Measurements from ENCODE around the gene ARHGAP22.

The ARHGAP22 gene

GRCh38 chr10:48454302-48455054 lies 150.4 kb downstream of the ARHGAP22 start:
- no peak for DNase-seq (ENCODE audit: low read depth in 2 of 2, low spot score in 1 of 2)

- DNase-seq (ENCODE audit: low read depth in 2 of 2, low spot score in 1 of 2): no peak
Observed at GRCh38 chr10:48453451-48454301, 151.2 kb downstream of the ARHGAP22 start.

- no peak for DNase-seq (ENCODE audit: low read depth in 2 of 2, low spot score in 1 of 2)
Observed at GRCh38 chr10:48452879-48453412, 151.9 kb downstream of the ARHGAP22 start.

GRCh38 chr10:48451969-48452878 lies 152.6 kb downstream of the ARHGAP22 start:
- no peak for DNase-seq (ENCODE audit: low read depth in 2 of 2, low spot score in 1 of 2)

- DNase-seq (ENCODE audit: low read depth in 2 of 2, low spot score in 1 of 2): no peak
Observed at GRCh38 chr10:48450741-48451466, 154.0 kb downstream of the ARHGAP22 start.

GRCh38 chr10:48450233-48450740 lies 154.6 kb downstream of the ARHGAP22 start:
- DNase-seq (ENCODE audit: low read depth in 2 of 2, low spot score in 1 of 2): no peak

GRCh38 chr10:48449501-48450232 lies 155.2 kb downstream of the ARHGAP22 start:
- no peak for DNase-seq (ENCODE audit: low read depth in 2 of 2, low spot score in 1 of 2)

- no peak for DNase-seq (ENCODE audit: low read depth in 2 of 2, low spot score in 1 of 2)
Observed at GRCh38 chr10:48448796-48449195, 156.1 kb downstream of the ARHGAP22 start.

- no peak for DNase-seq (ENCODE audit: low read depth in 2 of 2, low spot score in 1 of 2)
Observed at GRCh38 chr10:48447356-48448215, 157.3 kb downstream of the ARHGAP22 start.

- no peak for DNase-seq (ENCODE audit: low read depth in 2 of 2, low spot score in 1 of 2)
Observed at GRCh38 chr10:48446785-48447184, 158.1 kb downstream of the ARHGAP22 start.

GRCh38 chr10:48445932-48446331 lies 158.9 kb downstream of the ARHGAP22 start:
- DNase-seq (ENCODE audit: low read depth in 2 of 2, low spot score in 1 of 2): no peak

- no peak for DNase-seq (ENCODE audit: low read depth in 2 of 2, low spot score in 1 of 2)
Observed at GRCh38 chr10:48444861-48445841, 159.7 kb downstream of the ARHGAP22 start.

GRCh38 chr10:48444266-48444665 lies 160.6 kb downstream of the ARHGAP22 start:
- no peak for DNase-seq (ENCODE audit: low read depth in 2 of 2, low spot score in 1 of 2)

- no peak for DNase-seq (ENCODE audit: low read depth in 2 of 2, low spot score in 1 of 2)
Observed at GRCh38 chr10:48442809-48443177, 162.1 kb downstream of the ARHGAP22 start.

- DNase-seq (ENCODE audit: low read depth in 2 of 2, low spot score in 1 of 2): no peak
Observed at GRCh38 chr10:48442090-48442808, 162.6 kb downstream of the ARHGAP22 start.

- no peak for DNase-seq (ENCODE audit: low read depth in 2 of 2, low spot score in 1 of 2)
Observed at GRCh38 chr10:48440771-48441170, 164.1 kb downstream of the ARHGAP22 start.

- DNase-seq (ENCODE audit: low read depth in 2 of 2, low spot score in 1 of 2): no peak
Observed at GRCh38 chr10:48439581-48440041, 165.3 kb downstream of the ARHGAP22 start.

Data from stimulated activated CD8-positive, alpha-beta memory T cell treated with anti-CD3 and anti-CD28 coated beads, Interleukin-4, amount 100 ng/mL, for 1 hour (primary cell).